K562 (cell line): Measurements from ENCODE around the gene TRIM32. TPM values are rescaled to one million over a fixed set of nuclear protein-coding genes. Genes with fewer than 3 reads are reported as not detected.

Experiments used
- ATAC-seq: fragments of 200-7000 bp; cut with Tn5 transposase; 3 replicates; pipeline ENCODE4 v1.9.1; 2020; ENCODE audit warnings: moderate library complexity
- BruUV-seq: library from RNA; stranded (reverse); fragments of 400-500 nt; replicated peaks from 2 replicates; lab custom pipeline; 2021; lab: Mats Ljungman, UMichigan
- CTCF ChIA-PET: fragments of 300-600 bp; formaldehyde crosslinking; extraction: SDS; loops from one replicate; lab custom pipeline; 2021; ENCODE audit warnings: low intra/inter-chr PET ratio; lab: Yijun Ruan, JAX
- POLR2A ChIA-PET: fragments of 300-600, 350-650 bp; sonication (Branson Sonifier 250); formaldehyde crosslinking; extraction: SDS; loops from one replicate; lab custom pipeline; 2021; ENCODE audit warnings: antibody characterized with exemption, inconsistent platforms; lab: Yijun Ruan, JAX
- DNase-seq, 4 experiments: peaks; one replicate each; pipeline versions ENCODE4 v3.0.0 to v3.0.0-alpha.2; 2011 to 2018; ENCODE audit warnings: low spot score in 3 of 4, mixed read lengths in 3 of 4; ENCODE audit errors: extremely low read depth in 1 of 4
- FAIRE-seq: peaks from 2 replicates; lab custom pipeline; 2011; peaks lifted over from hg19 to GRCh38; lab: Jason Lieb, UNC
- H2AFZ ChIP-seq: 2 replicates; pipeline ENCODE4 v1.6.0; 2011; ENCODE audit warnings: low read depth, low read length, control low read depth, inconsistent platforms
- H3K27ac ChIP-seq: fragments of 200-600 bp; 3 replicates; pipeline ENCODE4 v1.8.0; 2011; ENCODE audit warnings: low read depth, mild to moderate bottlenecking, control low read depth, inconsistent platforms, low read length, moderate library complexity, mixed read lengths; ENCODE audit errors: extremely low read depth
- H3K27me3 ChIP-seq, 2 experiments: fragments of 300-600 bp in 1 of 2; 2 replicates in 1 of 2; 3 replicates in 1 of 2; pipeline versions ENCODE4 v1.6.0 to v1.8.0; 2011; ENCODE audit warnings: inconsistent platforms in 2 of 2, low read length in 2 of 2, mild to moderate bottlenecking in 1 of 2, mixed read lengths in 1 of 2, moderate library complexity in 1 of 2; ENCODE audit not compliant: control insufficient read depth in 2 of 2, insufficient read depth in 2 of 2
- H3K36me3 ChIP-seq: fragments of 300-600 bp; 3 replicates; pipeline ENCODE4 v1.8.0; 2011; ENCODE audit warnings: mild to moderate bottlenecking, low read length, inconsistent platforms; ENCODE audit not compliant: control insufficient read depth, insufficient read depth
- H3K4me1 ChIP-seq, 2 experiments: fragments of 200-600 bp in 1 of 2; replicated peaks in 1 of 2; 2 replicates in 1 of 2; 3 replicates in 1 of 2; pipeline versions ENCODE4 v1.5.1 to v1.8.0; 2011; ENCODE audit warnings: inconsistent platforms in 2 of 2, low read length in 2 of 2, mild to moderate bottlenecking in 1 of 2, mixed read lengths in 1 of 2, moderate library complexity in 1 of 2; ENCODE audit not compliant: control insufficient read depth in 2 of 2, insufficient read depth in 2 of 2
- H3K4me2 ChIP-seq: 2 replicates; pipeline ENCODE4 v1.6.1; 2011; ENCODE audit warnings: low read length, control low read depth, inconsistent platforms, mixed read lengths; ENCODE audit not compliant: insufficient read depth
- H3K4me3 ChIP-seq: fragments of 200-600 bp; sonication (generic), shearing (Covaris generic); 2 replicates; pipeline ENCODE4 v1.5.1; 2016; ENCODE audit warnings: control low read depth, inconsistent platforms
- H3K79me2 ChIP-seq: fragments of 200-600 bp; 3 replicates; pipeline ENCODE4 v1.8.0; 2011; ENCODE audit warnings: low read length, inconsistent platforms; ENCODE audit not compliant: control insufficient read depth, insufficient read depth
- H3K9ac ChIP-seq, 2 experiments: 2 replicates each; pipeline versions ENCODE4 v1.6.0 to v1.6.1; 2011; ENCODE audit warnings: low read depth in 2 of 2, low read length in 2 of 2, control low read depth in 1 of 2, inconsistent platforms in 1 of 2, mild to moderate bottlenecking in 1 of 2, mixed read lengths in 1 of 2; ENCODE audit not compliant: insufficient read depth in 1 of 2
- H3K9me1 ChIP-seq: one replicate; pipeline ENCODE4 v1.6.0; 2011; ENCODE audit warnings: inconsistent platforms, mild to moderate bottlenecking, low read length, moderate library complexity; ENCODE audit not compliant: control insufficient read depth, insufficient read depth
- H3K9me3 ChIP-seq: replicated peaks from 2 replicates; pipeline ENCODE4 v1.5.1; 2011; ENCODE audit warnings: low read depth, low read length, inconsistent platforms; ENCODE audit not compliant: control insufficient read depth, insufficient read depth
- H4K20me1 ChIP-seq: replicated peaks from 2 replicates; pipeline ENCODE4 v1.6.1; 2011; ENCODE audit warnings: low read length, inconsistent platforms, mixed read lengths; ENCODE audit not compliant: control insufficient read depth, insufficient read depth
- BRD4 ChIP-seq: fragments of 200-600 bp; sonication (generic); IDR thresholded peaks from 2 replicates; pipeline ENCODE4 v1.6.1; 2017; ENCODE audit warnings: inconsistent platforms
- HCFC1 ChIP-seq: IDR thresholded peaks from 2 replicates; pipeline ENCODE4 v1.6.1; 2012; ENCODE audit warnings: low read depth, low read length, improper control_type of control experiment
- TAL1 ChIP-seq: fragments of 450-650 bp; IDR thresholded peaks from 2 replicates; pipeline ENCODE4 v1.6.1; 2016; ENCODE audit warnings: mild to moderate bottlenecking
- TCF7L2 ChIP-seq: fragments of 150-350 bp; IDR thresholded peaks from 2 replicates; pipeline ENCODE4 v1.6.1; 2016; ENCODE audit warnings: low read depth, mild to moderate bottlenecking, low read length, moderate library complexity
- ZNF707 ChIP-seq: fragments of 250-450 bp; sonication (Bioruptor Pico); conservative IDR thresholded peaks from 2 replicates; pipeline ENCODE4 v1.8.0; 2022; ENCODE audit warnings: inconsistent platforms, mild to moderate bottlenecking, moderate library complexity
- WGBS: fragments of 100-300 bp; shearing (Covaris generic); methylation state at CpG from one replicate; pipeline ENCODE4 v1.1.6; 2016; ENCODE audit warnings: low coverage, mixed read lengths; ENCODE audit not compliant: insufficient coverage; ENCODE audit errors: missing lambda C conversion rate; 5-methylcytosine and 5-hydroxymethylcytosine counted together
- in situ Hi-C: fragments of 300-500 bp; cut with MboI; formaldehyde crosslinking; loops from 4 replicates; pipeline ENCODE4 v1.15.0; 2018; ENCODE audit warnings: inconsistent platforms, mixed read lengths
- intact Hi-C: fragments of 100-400 bp; cut with micrococcal nuclease; formaldehyde crosslinking; loops from 2 replicates; pipeline ENCODE4 v1.14.2; 2022
- polyA plus RNA-seq, 8 experiments: library from polyadenylated mRNA; depleted of rRNA in 4 of 8; stranded (reverse) in 5 of 8; unstranded in 3 of 8; fragments of >200 nt; fragmentation: Nextera tagmentation in 2 of 8; fragmentation: Illumina TruSeq in 1 of 8; extraction: Ambion mirVana in 2 of 8; extraction: Trizol in 1 of 8; gene quantifications; 2 replicates each; pipeline versions ENCODE4 v1.2.1 to v1.2.3, GENCODE V29; 2011 to 2014; ENCODE audit warnings: inconsistent platforms in 1 of 8, missing spikeins in 1 of 8
- total RNA-seq, 7 experiments: library from RNA; depleted of rRNA in 6 of 7; stranded (reverse); fragments of >200 nt in 6 of 7; fragmentation: Illumina TruSeq in 2 of 7; extraction: Trizol in 2 of 7; gene quantifications; 2 replicates each; pipeline versions ENCODE4 v1.2.1 to v1.2.3, GENCODE V29; 2011 to 2021; ENCODE audit warnings: low replicate concordance in 1 of 7
- TF ChIP-seq, protein P1 (sequence below): fragments of 450-650 bp; conservative IDR thresholded peaks from 2 replicates; pipeline ENCODE4 v1.6.1; 2016; ENCODE audit warnings: missing genetic modification characterization, low read depth, mild to moderate bottlenecking, missing compliant biosample characterization, moderate library complexity
- TF ChIP-seq, protein P2 (sequence below): sonication (generic); formaldehyde crosslinking; IDR thresholded peaks from 2 replicates; pipeline ENCODE4 v1.8.1; 2023; ENCODE audit warnings: mild to moderate bottlenecking, missing genetic modification reagents

The TRIM32 gene
- total and polyA plus RNA-seq, 9 of the 15 experiments (the other 6 are each of a cell fraction or from before 2014, with no cell fraction given): 3.5 to 9.4 (median 5.9) TPM

DNA sequence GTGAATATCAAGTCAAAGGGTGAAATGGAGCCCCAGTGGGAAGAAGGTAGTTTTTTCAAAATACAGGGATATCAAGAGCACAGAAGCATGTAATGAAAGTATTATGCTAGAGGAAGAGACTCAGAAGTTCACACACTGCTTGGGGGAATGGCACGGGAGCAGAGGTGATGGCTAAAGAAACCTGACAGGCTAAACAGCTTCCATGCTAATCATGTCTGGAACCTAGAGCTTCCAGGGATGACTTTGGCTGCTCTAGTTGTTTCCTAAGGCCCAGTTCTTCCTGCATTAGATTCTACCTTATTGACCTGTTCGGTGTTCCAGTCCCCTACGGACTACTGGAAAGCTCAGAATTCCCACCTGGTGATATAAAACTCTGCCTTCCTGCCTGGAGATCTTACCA is 34.3 kb downstream of the TRIM32 start:
- Histone ChIP-seq H3K9ac (no peak overlapping the region), H2AFZ (no peak overlapping the region), H3K4me1 (no peaks in the 10 kb centered on the region), H3K4me2 (no peak overlapping the region), H3K9me1 (no peaks in the 10 kb centered on the region), H3K27me3 (peaks cover 0 to 7% of the 10 kb centered on the region in 2 experiments; a peak in 2 of 5 replicates), H3K36me3 (no peaks in the 10 kb centered on the region), H3K79me2 (no peaks in the 10 kb centered on the region), H3K4me3 (no peak overlapping the region), H3K9me3 (no peaks in the 10 kb centered on the region), H3K27ac (no peak overlapping the region), H4K20me1 (no peaks in the 10 kb centered on the region)
- in situ Hi-C loops (no loop called here), intact Hi-C loops (no loop called here)
- no TSS peak for BruUV-seq
- DNase-seq (no peak), ATAC-seq (no peak), FAIRE-seq (no peak)
- WGBS: 2% methylated on average over 3 of the region's 3 CpGs
- ChIA-PET POLR2A (interaction anchor here (0.5 to 0.9 kb wide), 2 partner anchors 11 to 270 kb away, joined by 3 read pairs; no protein-coding TSS in a partner anchor), CTCF (no interaction called here)
- no peak for TF ChIP-seq TCF7L2
- TF ChIP-seq, protein P1, sequence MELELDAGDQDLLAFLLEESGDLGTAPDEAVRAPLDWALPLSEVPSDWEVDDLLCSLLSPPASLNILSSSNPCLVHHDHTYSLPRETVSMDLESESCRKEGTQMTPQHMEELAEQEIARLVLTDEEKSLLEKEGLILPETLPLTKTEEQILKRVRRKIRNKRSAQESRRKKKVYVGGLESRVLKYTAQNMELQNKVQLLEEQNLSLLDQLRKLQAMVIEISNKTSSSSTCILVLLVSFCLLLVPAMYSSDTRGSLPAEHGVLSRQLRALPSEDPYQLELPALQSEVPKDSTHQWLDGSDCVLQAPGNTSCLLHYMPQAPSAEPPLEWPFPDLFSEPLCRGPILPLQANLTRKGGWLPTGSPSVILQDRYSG (tag): no peak
- TF ChIP-seq, protein P2, sequence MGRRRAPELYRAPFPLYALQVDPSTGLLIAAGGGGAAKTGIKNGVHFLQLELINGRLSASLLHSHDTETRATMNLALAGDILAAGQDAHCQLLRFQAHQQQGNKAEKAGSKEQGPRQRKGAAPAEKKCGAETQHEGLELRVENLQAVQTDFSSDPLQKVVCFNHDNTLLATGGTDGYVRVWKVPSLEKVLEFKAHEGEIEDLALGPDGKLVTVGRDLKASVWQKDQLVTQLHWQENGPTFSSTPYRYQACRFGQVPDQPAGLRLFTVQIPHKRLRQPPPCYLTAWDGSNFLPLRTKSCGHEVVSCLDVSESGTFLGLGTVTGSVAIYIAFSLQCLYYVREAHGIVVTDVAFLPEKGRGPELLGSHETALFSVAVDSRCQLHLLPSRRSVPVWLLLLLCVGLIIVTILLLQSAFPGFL (CRISPR knock-in tag): no peak
- no peak for TF ChIP-seq BRD4
- no peak for TF ChIP-seq HCFC1
- TF ChIP-seq ZNF707: no peak
- no peak for TF ChIP-seq TAL1
